Parathyroid adenoma (tissue), 2 donors: ENCODE results near the gene EPC2.
"Not testable (repeated sequence)": the region's sequence is repeated elsewhere in the genome, so short reads cannot be mapped to it uniquely, and the experiment has no call there.

Source experiments
- H2AFZ ChIP-seq: fragments of 300-600 bp; sonication (generic); one replicate; pipeline ENCODE4 v1.7.0; 2017; ENCODE audit warnings: antibody characterized with exemption, mild to moderate bottlenecking
- H3K27ac ChIP-seq: fragments of 300-600 bp; sonication (generic); one replicate; pipeline ENCODE4 v1.7.0; 2017
- H3K27me3 ChIP-seq: fragments of 300-600 bp; sonication (generic); one replicate; pipeline ENCODE4 v1.7.0; 2017; ENCODE audit warnings: low read length; ENCODE audit not compliant: control insufficient read depth, insufficient read depth
- H3K36me3 ChIP-seq: fragments of 300-600 bp; sonication (generic); one replicate; pipeline ENCODE4 v1.7.0; 2017; ENCODE audit warnings: low read length; ENCODE audit not compliant: control insufficient read depth, insufficient read depth
- H3K4me1 ChIP-seq: fragments of 300-600 bp; sonication (generic); one replicate; pipeline ENCODE4 v1.7.0; 2017; ENCODE audit warnings: control low read depth
- H3K4me2 ChIP-seq: fragments of 300-600 bp; sonication (generic); one replicate; pipeline ENCODE4 v1.7.0; 2017; ENCODE audit warnings: low read length
- H3K4me3 ChIP-seq: fragments of 300-600 bp; sonication (generic); one replicate; pipeline ENCODE4 v1.7.0; 2017; ENCODE audit warnings: low read depth, low read length
- H3K79me2 ChIP-seq: fragments of 300-600 bp; sonication (generic); one replicate; pipeline ENCODE4 v1.7.0; 2017; ENCODE audit warnings: control low read depth
- H3K9ac ChIP-seq: fragments of 300-600 bp; sonication (generic); one replicate; pipeline ENCODE4 v1.7.0; 2017; ENCODE audit warnings: mild to moderate bottlenecking
- H3K9me3 ChIP-seq: fragments of 300-600 bp; sonication (generic); one replicate; pipeline ENCODE4 v1.7.0; 2017; ENCODE audit warnings: low read length; ENCODE audit not compliant: control insufficient read depth
- TF ChIP-seq, protein P1 (sequence below): fragments of 300-600 bp; sonication (generic); IDR thresholded peaks from one replicate; pipeline ENCODE4 v1.7.0; 2017; ENCODE audit warnings: antibody characterized with exemption, mild to moderate bottlenecking
- donor health status: primary hyperparathyroidism.

Gene EPC2

DNA sequence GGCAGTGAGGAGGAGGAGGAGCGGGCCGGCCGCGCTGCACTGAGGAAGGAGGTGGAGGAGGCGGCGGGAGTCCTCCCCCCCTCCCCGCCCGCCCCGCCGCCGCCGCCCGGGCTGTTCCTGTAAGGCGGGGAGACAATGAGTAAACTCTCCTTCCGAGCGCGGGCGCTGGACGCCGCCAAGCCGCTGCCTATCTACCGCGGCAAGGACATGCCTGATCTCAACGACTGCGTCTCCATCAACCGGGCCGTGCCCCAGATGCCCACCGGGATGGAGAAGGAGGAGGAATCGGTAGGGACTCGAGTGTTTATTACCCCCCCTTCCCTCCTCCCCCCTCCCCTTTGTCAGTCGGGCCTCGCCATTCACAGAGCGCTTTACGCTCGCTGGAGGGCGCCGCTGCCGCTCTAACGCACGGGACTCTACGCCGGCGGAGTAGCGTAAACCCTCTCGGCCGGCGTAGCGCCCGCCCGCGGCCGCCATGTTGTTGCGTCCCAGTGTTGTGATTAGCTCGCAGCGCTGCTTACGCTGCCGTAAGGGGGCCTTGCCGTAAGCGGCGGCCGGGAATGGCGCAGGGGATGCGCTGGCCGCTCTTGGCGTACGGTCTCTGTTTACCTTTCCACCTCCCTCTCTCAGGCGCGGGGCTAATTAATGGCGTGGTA is 460 bp downstream of the EPC2 start:
- peak overlapping the region; percentile 81 for H3K9ac ChIP-seq
- H3K4me1 ChIP-seq, result peaks cover 5% of the 10 kb centered on the region
- H3K27ac ChIP-seq, result peak overlapping the region; percentile 92
- H3K9me3 ChIP-seq, result no peaks in the 10 kb centered on the region
- H3K4me2 ChIP-seq, result peak overlapping the region; percentile 91
- H2AFZ ChIP-seq, result peak overlapping the region; percentile 93
- TF ChIP-seq, protein P1, sequence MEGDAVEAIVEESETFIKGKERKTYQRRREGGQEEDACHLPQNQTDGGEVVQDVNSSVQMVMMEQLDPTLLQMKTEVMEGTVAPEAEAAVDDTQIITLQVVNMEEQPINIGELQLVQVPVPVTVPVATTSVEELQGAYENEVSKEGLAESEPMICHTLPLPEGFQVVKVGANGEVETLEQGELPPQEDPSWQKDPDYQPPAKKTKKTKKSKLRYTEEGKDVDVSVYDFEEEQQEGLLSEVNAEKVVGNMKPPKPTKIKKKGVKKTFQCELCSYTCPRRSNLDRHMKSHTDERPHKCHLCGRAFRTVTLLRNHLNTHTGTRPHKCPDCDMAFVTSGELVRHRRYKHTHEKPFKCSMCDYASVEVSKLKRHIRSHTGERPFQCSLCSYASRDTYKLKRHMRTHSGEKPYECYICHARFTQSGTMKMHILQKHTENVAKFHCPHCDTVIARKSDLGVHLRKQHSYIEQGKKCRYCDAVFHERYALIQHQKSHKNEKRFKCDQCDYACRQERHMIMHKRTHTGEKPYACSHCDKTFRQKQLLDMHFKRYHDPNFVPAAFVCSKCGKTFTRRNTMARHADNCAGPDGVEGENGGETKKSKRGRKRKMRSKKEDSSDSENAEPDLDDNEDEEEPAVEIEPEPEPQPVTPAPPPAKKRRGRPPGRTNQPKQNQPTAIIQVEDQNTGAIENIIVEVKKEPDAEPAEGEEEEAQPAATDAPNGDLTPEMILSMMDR, result peak; percentile 77
- H3K79me2 ChIP-seq, result peaks cover 20% of the 10 kb centered on the region
- no peaks in the 10 kb centered on the region for H3K36me3 ChIP-seq
- peak overlapping the region; percentile 94 for H3K4me3 ChIP-seq
- no peaks in the 10 kb centered on the region for H3K27me3 ChIP-seq

DNA sequence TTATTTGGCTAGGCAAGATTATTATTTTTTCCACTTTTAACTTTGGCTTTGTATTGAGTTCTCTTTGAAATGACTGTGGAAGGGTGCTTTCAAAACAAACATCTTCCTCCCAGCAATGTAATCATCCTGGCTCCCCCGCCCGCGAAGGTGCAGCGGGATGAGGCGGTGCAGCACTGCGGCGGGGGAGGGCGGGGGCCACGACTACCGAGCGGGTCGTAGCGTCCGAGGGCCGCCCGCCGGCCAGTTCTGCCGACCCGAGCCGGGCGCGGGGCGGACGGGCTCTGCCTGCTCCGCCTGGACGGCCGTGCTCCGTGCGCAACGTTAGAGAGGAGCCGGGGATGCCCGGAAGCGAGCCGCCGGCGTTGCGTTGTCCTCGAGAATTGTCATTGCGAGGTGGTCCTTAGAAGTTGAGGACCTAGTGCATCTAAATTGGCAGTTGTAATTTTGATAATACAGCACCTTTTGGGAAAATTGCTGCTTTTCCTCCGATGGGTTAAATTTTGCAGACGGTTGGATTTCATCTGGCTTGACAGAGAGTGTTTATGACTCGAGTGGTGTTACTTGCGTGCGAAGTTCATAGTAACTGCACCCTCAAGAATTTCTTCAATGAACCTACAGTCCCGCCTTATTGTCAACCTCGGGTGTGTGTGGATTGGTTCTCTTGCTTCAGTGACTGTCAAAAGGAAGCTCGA is 1.1 kb downstream of the EPC2 start:
- Histone ChIP-seq H3K79me2 (peaks cover 24% of the 10 kb centered on the region), H3K9ac (no peak overlapping the region), H3K4me3 (peak overlapping the region; percentile 90), H3K36me3 (no peaks in the 10 kb centered on the region), H3K27ac (peak overlapping the region; percentile 92), H3K9me3 (no peaks in the 10 kb centered on the region), H3K27me3 (no peaks in the 10 kb centered on the region), H2AFZ (peak overlapping the region; percentile 80), H3K4me2 (peak overlapping the region; percentile 76), H3K4me1 (peaks cover 5% of the 10 kb centered on the region)
- TF ChIP-seq, protein P1, result no peak

DNA sequence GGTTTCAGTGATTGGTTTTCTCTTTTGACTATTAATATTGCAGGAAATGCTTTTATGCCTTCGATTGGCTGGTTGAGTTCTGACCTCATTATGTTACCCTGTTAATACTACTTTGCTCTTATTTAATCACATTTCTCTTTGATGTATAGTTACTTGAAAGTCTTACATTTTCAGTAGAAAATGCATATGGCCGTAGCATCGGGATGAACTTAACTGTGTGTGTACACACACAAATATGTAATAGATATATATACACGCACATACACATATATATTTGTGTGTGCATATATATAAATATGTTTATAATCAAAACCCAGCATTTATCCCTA is 1.6 kb downstream of the EPC2 start:
- Histone ChIP-seq H3K4me1 (peaks cover 5% of the 10 kb centered on the region), H3K4me3 (peak overlapping the region; percentile 90), H3K36me3 (no peaks in the 10 kb centered on the region), H2AFZ (no peak overlapping the region), H3K79me2 (peaks cover 24% of the 10 kb centered on the region), H3K4me2 (peak overlapping the region; percentile 76), H3K27ac (peak overlapping the region; percentile 92), H3K9ac (no peak overlapping the region), H3K27me3 (no peaks in the 10 kb centered on the region), H3K9me3 (no peaks in the 10 kb centered on the region)
- TF ChIP-seq, protein P1, result no peak

DNA sequence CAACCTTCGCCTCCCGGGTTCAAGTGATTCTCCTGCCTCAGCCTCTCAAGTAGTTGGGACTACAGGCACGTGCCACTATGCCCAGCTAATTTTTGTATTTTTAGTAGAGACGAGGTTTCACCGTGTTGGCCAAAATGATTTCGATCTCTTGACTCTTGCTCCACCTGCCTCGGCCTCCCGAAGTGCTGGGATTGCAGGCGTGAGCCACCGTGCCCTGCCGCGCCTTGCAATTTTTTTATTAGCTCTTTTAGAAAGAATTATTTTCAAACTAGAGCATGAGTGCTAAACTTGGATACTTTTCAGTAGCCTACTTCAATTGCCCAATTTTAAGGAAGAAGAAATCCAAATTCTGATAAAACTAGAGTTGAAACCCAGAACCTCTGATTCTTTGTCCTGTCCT is 3.2 kb downstream of the EPC2 start:
- H3K36me3 ChIP-seq, H3K4me2 ChIP-seq, H3K27me3 ChIP-seq, H3K4me1 ChIP-seq, H3K9me3 ChIP-seq, H3K27ac ChIP-seq, H3K9ac ChIP-seq, H2AFZ ChIP-seq, H3K4me3 ChIP-seq: not testable (repeated sequence)
- H3K79me2 ChIP-seq, result peaks cover 37% of the 10 kb centered on the region

DNA sequence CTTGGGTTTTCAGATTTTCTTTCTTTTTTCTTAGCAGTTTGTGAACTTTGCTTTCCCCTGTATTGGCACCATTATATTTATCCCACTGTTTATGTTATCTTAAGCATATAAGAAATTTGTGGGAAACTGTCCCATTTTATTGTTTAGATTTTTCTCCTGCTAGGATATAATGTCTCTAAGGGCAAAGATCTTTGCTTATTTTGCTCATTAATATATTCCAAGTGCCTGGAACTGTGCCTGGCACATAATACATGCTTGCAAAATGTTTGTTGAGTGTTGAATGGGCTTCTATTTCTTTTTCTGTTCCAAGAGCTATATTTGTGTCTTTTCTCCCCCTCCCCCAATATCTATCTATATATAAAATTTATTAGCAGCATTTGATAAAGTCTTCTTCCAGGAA is 5.4 kb downstream of the EPC2 start:
- H3K4me1 ChIP-seq, result peaks cover 7% of the 10 kb centered on the region
- H3K36me3 ChIP-seq, result no peaks in the 10 kb centered on the region
- H3K9me3 ChIP-seq, result no peaks in the 10 kb centered on the region
- no peaks in the 10 kb centered on the region for H3K27me3 ChIP-seq
- peaks cover 45% of the 10 kb centered on the region for H3K79me2 ChIP-seq
- H2AFZ ChIP-seq, result no peak overlapping the region
- TF ChIP-seq, protein P1, result no peak
- no peak overlapping the region for H3K4me3 ChIP-seq
- no peak overlapping the region for H3K9ac ChIP-seq
- no peak overlapping the region for H3K27ac ChIP-seq
- no peak overlapping the region for H3K4me2 ChIP-seq
